K562 (cell line): ENCODE measurements around the gene ZSWIM3. TPM values are rescaled to one million over a fixed set of nuclear protein-coding genes. Genes with fewer than 3 reads are reported as not detected.

Source experiments
- ASH1L ChIP-seq: fragments of 450-650 bp; IDR thresholded peaks from 2 replicates; pipeline ENCODE4 v1.6.1; 2018; ENCODE audit warnings: borderline replicate concordance, mild to moderate bottlenecking, low read depth; ENCODE audit not compliant: partially characterized antibody
- HSF4 ChIP-seq: fragments of 250-450 bp; sonication (Bioruptor Pico); IDR thresholded peaks from 2 replicates; pipeline ENCODE4 v2.1.2; 2022; ENCODE audit warnings: mild to moderate bottlenecking, moderate library complexity, borderline replicate concordance
- JUND ChIP-seq, 2 experiments: IDR thresholded peaks; 2 replicates in 1 of 2; 3 replicates in 1 of 2; pipeline ENCODE4 v1.6.1; 2011; ENCODE audit warnings: borderline replicate concordance in 2 of 2, low read depth in 2 of 2, low read length in 2 of 2, improper control_type of control experiment in 1 of 2, missing biosample characterization in 1 of 2, missing genetic modification characterization in 1 of 2, missing genetic modification reagents in 1 of 2
- KLF10 ChIP-seq: fragments of 250-450 bp; sonication (Bioruptor Pico); IDR thresholded peaks from 2 replicates; pipeline ENCODE4 v1.6.1; 2021; ENCODE audit warnings: matching md5 sums
- NFYB ChIP-seq: IDR thresholded peaks from 2 replicates; pipeline ENCODE4 v1.6.1; 2011; ENCODE audit warnings: mild to moderate bottlenecking, moderate library complexity; ENCODE audit not compliant: insufficient read length; ENCODE audit errors: extremely low read depth
- PHF20 ChIP-seq: fragments of 450-650 bp; IDR thresholded peaks from 2 replicates; pipeline ENCODE4 v1.6.1; 2018; ENCODE audit not compliant: partially characterized antibody
- SNRNP70 ChIP-seq: fragments of 200-400 bp; formaldehyde crosslinking; optimal IDR thresholded peaks from 2 replicates; pipeline ENCODE3; 2017; ENCODE audit warnings: low read depth, low read length
- TBP ChIP-seq: optimal IDR thresholded peaks from 2 replicates; pipeline ENCODE3; 2011; ENCODE audit warnings: low read depth, low read length, improper control_type of control experiment
- ZC3H8 ChIP-seq: fragments of 450-650 bp; IDR thresholded peaks from 2 replicates; pipeline ENCODE4 v1.6.1; 2017
- polyA plus RNA-seq, 8 experiments: library from polyadenylated mRNA; depleted of rRNA in 4 of 8; stranded (reverse) in 5 of 8; unstranded in 3 of 8; fragments of >200 nt; fragmentation: Nextera tagmentation in 2 of 8; fragmentation: Illumina TruSeq in 1 of 8; extraction: Ambion mirVana in 2 of 8; extraction: Trizol in 1 of 8; gene quantifications; 2 replicates each; pipeline versions ENCODE4 v1.2.1 to v1.2.3, GENCODE V29; 2011 to 2014; ENCODE audit warnings: inconsistent platforms in 1 of 8, missing spikeins in 1 of 8
- total RNA-seq, 7 experiments: library from RNA; depleted of rRNA in 6 of 7; stranded (reverse); fragments of >200 nt in 6 of 7; fragmentation: Illumina TruSeq in 2 of 7; extraction: Trizol in 2 of 7; gene quantifications; 2 replicates each; pipeline versions ENCODE4 v1.2.1 to v1.2.3, GENCODE V29; 2011 to 2021; ENCODE audit warnings: low replicate concordance in 1 of 7
- TF ChIP-seq, protein P1 (sequence below), 2 experiments: fragments of 450-650 bp; IDR thresholded peaks; 2 replicates each; pipeline ENCODE4 v1.6.1; 2016
- TF ChIP-seq, protein P2 (sequence below), 3 experiments: fragments of 200-800 bp in 1 of 3; sonication (Bioruptor generic) in 1 of 3; sonication (generic) in 1 of 3; formaldehyde crosslinking in 1 of 3; IDR thresholded peaks; 2 replicates each; pipeline versions ENCODE4 v1.6.1 to v1.8.0; 2016 to 2022; ENCODE audit warnings: mild to moderate bottlenecking in 2 of 3, missing compliant biosample characterization in 2 of 3, missing genetic modification characterization in 2 of 3, missing genetic modification reagents in 1 of 3
- TF ChIP-seq, protein P3 (sequence below), 2 experiments: fragments of 150-350 bp in 1 of 2; IDR thresholded peaks; 2 replicates each; pipeline ENCODE4 v1.6.1; 2012 to 2016; ENCODE audit warnings: low read depth in 2 of 2, low read length in 2 of 2, mild to moderate bottlenecking in 1 of 2, moderate library complexity in 1 of 2
- TF ChIP-seq, protein P4 (sequence below): fragments of 250-450 bp; sonication (Bioruptor Pico); IDR thresholded peaks from 2 replicates; pipeline ENCODE4 v1.4.0; 2020; ENCODE audit warnings: mild to moderate bottlenecking, moderate library complexity, borderline replicate concordance
- TF ChIP-seq, protein P5 (sequence below): fragments of 450-650 bp; formaldehyde crosslinking; conservative IDR thresholded peaks from 2 replicates; pipeline ENCODE4 v1.4.0; 2022; ENCODE audit warnings: mild to moderate bottlenecking, missing genetic modification characterization

The ZSWIM3 gene
- total and polyA plus RNA-seq, 9 of the 15 experiments (the other 6 are each of a cell fraction or from before 2014, with no cell fraction given), result 1.7 to 4.3 (median 2.9) TPM

DNA sequence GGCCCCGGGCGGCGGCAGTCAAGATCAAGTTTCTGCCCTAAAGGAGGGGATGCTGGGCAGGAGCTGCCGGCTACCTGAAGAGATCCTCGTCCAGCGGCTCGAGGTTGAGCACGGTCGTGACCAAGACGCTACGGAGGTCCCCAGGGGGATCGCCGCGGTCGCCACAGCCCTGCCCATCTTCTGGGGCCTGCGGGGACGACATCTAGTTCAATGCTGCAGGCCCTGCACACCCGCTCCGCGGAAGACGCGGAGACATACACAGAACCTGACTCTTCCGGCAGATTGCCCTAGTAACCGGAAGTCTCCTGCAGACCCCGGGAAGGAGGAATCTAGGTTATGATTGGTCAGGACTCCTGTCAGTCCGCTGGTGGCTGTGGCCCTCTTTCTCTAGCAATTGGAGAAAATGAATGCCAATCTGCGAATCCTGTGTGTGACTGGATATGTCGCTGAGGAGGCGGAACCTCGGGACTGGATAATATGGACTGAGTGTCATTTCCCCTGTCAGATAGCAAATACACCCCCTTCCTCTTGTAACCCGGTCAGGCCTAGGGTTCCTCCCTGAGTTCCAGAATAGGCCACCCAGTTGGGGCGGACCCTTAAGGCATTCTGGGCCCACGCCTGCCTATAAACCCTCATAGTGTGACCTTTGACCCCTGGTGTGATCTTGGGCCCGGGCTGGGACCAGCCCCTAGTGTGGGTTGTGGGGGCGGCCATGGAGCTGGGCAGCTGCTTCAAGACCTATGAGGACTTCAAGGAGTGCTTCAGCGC is at the start of gene ZSWIM3, which contains the start of gene ACOT8 (continued):
- TF ChIP-seq, protein P1, sequence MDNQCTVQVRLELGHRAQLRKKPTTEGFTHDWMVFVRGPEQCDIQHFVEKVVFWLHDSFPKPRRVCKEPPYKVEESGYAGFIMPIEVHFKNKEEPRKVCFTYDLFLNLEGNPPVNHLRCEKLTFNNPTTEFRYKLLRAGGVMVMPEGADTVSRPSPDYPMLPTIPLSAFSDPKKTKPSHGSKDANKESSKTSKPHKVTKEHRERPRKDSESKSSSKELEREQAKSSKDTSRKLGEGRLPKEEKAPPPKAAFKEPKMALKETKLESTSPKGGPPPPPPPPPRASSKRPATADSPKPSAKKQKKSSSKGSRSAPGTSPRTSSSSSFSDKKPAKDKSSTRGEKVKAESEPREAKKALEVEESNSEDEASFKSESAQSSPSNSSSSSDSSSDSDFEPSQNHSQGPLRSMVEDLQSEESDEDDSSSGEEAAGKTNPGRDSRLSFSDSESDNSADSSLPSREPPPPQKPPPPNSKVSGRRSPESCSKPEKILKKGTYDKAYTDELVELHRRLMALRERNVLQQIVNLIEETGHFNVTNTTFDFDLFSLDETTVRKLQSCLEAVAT (IDR thresholded peaks at IDR 0.05), result peak in 1 of 2 experiments; percentile 98; a peak in 2 of 4 replicates
- TF ChIP-seq ASH1L (peak; percentile 99), PHF20 (peak; percentile 57), JUND (IDR thresholded peaks at IDR 0.05; ENCODE audit: borderline replicate concordance, low read depth, low read length) (peak; percentile 36; the same call in 1 of the 2 replicates), JUND (tag; IDR thresholded peaks at IDR 0.05; ENCODE audit: borderline replicate concordance, low read depth, low read length) (no peak), HSF4 (no peak), NFYB (peak; percentile 98), KLF10 (CRISPR knock-in tag) (no peak), SNRNP70 (no peak), ZC3H8 (no peak), TBP (peak; percentile 94)
- TF ChIP-seq, protein P2, sequence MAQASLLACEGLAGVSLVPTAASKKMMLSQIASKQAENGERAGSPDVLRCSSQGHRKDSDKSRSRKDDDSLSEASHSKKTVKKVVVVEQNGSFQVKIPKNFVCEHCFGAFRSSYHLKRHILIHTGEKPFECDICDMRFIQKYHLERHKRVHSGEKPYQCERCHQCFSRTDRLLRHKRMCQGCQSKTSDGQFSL (CRISPR knock-in tag; IDR thresholded peaks at IDR 0.05), result peak; percentile 90; the same call in 1 of the 2 replicates
- TF ChIP-seq, protein P2 (tag; IDR thresholded peaks at IDR 0.05), result no peak
- TF ChIP-seq, protein P3, sequence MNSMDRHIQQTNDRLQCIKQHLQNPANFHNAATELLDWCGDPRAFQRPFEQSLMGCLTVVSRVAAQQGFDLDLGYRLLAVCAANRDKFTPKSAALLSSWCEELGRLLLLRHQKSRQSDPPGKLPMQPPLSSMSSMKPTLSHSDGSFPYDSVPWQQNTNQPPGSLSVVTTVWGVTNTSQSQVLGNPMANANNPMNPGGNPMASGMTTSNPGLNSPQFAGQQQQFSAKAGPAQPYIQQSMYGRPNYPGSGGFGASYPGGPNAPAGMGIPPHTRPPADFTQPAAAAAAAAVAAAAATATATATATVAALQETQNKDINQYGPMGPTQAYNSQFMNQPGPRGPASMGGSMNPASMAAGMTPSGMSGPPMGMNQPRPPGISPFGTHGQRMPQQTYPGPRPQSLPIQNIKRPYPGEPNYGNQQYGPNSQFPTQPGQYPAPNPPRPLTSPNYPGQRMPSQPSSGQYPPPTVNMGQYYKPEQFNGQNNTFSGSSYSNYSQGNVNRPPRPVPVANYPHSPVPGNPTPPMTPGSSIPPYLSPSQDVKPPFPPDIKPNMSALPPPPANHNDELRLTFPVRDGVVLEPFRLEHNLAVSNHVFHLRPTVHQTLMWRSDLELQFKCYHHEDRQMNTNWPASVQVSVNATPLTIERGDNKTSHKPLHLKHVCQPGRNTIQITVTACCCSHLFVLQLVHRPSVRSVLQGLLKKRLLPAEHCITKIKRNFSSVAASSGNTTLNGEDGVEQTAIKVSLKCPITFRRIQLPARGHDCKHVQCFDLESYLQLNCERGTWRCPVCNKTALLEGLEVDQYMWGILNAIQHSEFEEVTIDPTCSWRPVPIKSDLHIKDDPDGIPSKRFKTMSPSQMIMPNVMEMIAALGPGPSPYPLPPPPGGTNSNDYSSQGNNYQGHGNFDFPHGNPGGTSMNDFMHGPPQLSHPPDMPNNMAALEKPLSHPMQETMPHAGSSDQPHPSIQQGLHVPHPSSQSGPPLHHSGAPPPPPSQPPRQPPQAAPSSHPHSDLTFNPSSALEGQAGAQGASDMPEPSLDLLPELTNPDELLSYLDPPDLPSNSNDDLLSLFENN (IDR thresholded peaks at IDR 0.05; ENCODE audit: low read depth in 2 of 2, low read length in 2 of 2), result no peak
- TF ChIP-seq, protein P4, sequence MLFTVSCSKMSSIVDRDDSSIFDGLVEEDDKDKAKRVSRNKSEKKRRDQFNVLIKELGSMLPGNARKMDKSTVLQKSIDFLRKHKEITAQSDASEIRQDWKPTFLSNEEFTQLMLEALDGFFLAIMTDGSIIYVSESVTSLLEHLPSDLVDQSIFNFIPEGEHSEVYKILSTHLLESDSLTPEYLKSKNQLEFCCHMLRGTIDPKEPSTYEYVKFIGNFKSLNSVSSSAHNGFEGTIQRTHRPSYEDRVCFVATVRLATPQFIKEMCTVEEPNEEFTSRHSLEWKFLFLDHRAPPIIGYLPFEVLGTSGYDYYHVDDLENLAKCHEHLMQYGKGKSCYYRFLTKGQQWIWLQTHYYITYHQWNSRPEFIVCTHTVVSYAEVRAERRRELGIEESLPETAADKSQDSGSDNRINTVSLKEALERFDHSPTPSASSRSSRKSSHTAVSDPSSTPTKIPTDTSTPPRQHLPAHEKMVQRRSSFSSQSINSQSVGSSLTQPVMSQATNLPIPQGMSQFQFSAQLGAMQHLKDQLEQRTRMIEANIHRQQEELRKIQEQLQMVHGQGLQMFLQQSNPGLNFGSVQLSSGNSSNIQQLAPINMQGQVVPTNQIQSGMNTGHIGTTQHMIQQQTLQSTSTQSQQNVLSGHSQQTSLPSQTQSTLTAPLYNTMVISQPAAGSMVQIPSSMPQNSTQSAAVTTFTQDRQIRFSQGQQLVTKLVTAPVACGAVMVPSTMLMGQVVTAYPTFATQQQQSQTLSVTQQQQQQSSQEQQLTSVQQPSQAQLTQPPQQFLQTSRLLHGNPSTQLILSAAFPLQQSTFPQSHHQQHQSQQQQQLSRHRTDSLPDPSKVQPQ (CRISPR knock-in tag), result no peak
- TF ChIP-seq, protein P5, sequence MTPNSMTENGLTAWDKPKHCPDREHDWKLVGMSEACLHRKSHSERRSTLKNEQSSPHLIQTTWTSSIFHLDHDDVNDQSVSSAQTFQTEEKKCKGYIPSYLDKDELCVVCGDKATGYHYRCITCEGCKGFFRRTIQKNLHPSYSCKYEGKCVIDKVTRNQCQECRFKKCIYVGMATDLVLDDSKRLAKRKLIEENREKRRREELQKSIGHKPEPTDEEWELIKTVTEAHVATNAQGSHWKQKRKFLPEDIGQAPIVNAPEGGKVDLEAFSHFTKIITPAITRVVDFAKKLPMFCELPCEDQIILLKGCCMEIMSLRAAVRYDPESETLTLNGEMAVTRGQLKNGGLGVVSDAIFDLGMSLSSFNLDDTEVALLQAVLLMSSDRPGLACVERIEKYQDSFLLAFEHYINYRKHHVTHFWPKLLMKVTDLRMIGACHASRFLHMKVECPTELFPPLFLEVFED (CRISPR knock-in tag), result 0 out of 2 replicates have a peak, but pooled peaks have one; percentile 19
